Activated CD8-positive, alpha-beta memory T cell treated with anti-CD3 and anti-CD28 coated beads for 48 hours (primary cell): ENCODE results near the gene PDILT.
"Not testable (repeated sequence)": the region's sequence is repeated elsewhere in the genome, so short reads cannot be mapped to it uniquely, and the experiment has no call there.

ENCODE experiments used
- DNase-seq, 3 experiments: peaks; one replicate each; pipeline ENCODE4 v3.0.0-alpha.2; 2020; ENCODE audit warnings: low read depth in 2 of 3, low spot score in 2 of 3

Gene PDILT, protein sequence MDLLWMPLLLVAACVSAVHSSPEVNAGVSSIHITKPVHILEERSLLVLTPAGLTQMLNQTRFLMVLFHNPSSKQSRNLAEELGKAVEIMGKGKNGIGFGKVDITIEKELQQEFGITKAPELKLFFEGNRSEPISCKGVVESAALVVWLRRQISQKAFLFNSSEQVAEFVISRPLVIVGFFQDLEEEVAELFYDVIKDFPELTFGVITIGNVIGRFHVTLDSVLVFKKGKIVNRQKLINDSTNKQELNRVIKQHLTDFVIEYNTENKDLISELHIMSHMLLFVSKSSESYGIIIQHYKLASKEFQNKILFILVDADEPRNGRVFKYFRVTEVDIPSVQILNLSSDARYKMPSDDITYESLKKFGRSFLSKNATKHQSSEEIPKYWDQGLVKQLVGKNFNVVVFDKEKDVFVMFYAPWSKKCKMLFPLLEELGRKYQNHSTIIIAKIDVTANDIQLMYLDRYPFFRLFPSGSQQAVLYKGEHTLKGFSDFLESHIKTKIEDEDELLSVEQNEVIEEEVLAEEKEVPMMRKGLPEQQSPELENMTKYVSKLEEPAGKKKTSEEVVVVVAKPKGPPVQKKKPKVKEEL

GRCh38 chr16:20404637-20405036 is at the start of gene PDILT:
Gene PDILT (minus strand): TSS chr16:20404737. CDS start chr16:20399300, 5,437 bp downstream.
- no peak for DNase-seq

GRCh38 chr16:20453633-20454032 is 49.1 kb upstream of the PDILT start:
- DNase-seq, result not testable (repeated sequence)

- not testable (repeated sequence) for DNase-seq
Measured at GRCh38 chr16:20451364-20451763, 46.8 kb upstream of the PDILT start, which contains the start of gene ACSM2A. Gene ACSM2A (plus strand): TSS chr16:20451521. CDS start chr16:20460115, 8,594 bp downstream.

- not testable (repeated sequence) for DNase-seq
Measured at GRCh38 chr16:20446652-20447393, 42.3 kb upstream of the PDILT start.

GRCh38 chr16:20441859-20442258 is 37.3 kb upstream of the PDILT start:
- not testable (repeated sequence) for DNase-seq

GRCh38 chr16:20441191-20441590 is 36.7 kb upstream of the PDILT start:
- no peak for DNase-seq

DNA sequence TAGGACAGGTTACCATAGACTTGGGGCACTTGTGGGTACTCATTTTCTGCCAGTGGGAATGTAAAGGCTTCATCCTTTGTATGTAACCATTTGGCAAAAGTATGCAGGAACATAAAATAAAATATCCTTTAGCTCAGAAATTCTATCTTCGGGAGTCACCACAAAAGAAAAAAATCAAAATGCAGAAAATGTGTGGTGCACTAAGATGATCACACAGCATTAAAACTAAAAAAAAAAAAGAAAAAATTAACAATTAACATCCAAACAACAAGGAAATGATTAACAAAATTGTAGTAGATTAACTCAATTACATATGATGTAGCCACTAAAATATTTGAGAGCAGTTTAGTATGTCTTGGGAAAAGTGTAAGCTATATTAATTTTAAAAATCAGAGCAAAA is 36.2 kb upstream of the PDILT start:
- DNase-seq, result not testable (repeated sequence)

- not testable (repeated sequence) for DNase-seq
Measured at GRCh38 chr16:20439820-20440231, 35.3 kb upstream of the PDILT start.

DNA sequence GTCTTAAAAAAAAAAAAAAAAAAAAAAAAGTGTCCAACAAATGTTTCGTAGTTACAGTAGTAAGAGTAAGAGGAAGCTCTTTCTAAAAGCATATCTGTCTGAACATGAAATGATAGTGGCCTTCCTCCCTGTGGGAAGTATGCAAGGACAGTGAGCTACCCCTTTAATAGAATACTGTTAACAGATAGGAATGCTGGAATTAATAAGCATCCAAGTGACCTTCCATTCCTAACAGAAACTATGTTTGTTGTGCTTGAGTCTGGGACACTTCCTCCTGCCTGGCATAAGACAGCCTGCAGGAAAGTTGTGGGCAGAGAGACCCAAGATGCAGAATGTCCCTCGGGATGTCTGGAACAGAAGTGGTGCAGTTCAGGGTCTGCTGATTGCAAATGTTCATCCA is 34.4 kb upstream of the PDILT start:
- DNase-seq, result not testable (repeated sequence)

- DNase-seq, result no peak
Measured at GRCh38 chr16:20430948-20431347, 26.4 kb upstream of the PDILT start.

GRCh38 chr16:20430480-20430879 is 25.9 kb upstream of the PDILT start:
- DNase-seq, result not testable (repeated sequence)

- DNase-seq, result not testable (repeated sequence)
Measured at GRCh38 chr16:20429499-20429898, 25.0 kb upstream of the PDILT start.

GRCh38 chr16:20427401-20427797 is 22.9 kb upstream of the PDILT start:
- DNase-seq, result not testable (repeated sequence)

- DNase-seq, result no peak
Measured at GRCh38 chr16:20424129-20424866, 19.8 kb upstream of the PDILT start.

DNA sequence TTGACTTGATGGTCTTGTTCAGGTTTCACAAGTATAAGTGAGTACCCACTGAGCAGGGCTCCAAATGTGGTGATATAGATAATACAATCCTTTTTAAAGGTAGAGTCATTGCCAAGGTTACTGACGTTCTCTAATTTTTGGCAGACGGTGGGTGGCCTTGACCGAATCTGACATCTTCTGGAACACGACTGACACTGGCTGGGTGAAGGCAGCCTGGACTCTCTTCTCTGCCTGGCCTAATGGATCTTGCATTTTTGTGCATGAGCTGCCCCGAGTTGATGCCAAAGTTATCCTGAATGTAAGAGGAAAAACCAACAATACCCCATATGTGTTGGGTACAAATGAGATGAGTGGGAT is 19.2 kb upstream of the PDILT start:
- not testable (repeated sequence) for DNase-seq

- DNase-seq, result not testable (repeated sequence)
Measured at GRCh38 chr16:20421748-20422147, 17.2 kb upstream of the PDILT start.

- not testable (repeated sequence) for DNase-seq
Measured at GRCh38 chr16:20419093-20419492, 14.6 kb upstream of the PDILT start.

DNA sequence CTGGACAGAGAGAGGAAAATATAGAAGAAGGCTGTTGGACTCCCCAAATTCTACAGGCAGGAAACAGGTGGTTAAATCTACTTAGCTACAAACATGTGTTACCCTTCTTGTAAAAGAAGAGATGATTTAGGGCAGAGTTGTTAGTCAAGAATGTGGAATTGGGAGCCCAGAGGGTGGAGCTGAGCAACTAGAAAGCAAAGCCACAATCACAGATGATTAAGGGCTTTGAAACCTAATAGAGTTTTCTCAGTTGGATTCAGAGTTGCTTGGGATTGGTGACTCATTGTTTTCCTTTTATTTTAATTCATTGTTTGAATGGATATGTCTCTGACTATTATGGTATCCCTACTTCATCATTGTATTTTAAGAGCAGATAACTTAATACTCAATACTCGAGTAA is 11.0 kb upstream of the PDILT start:
- no peak for DNase-seq

GRCh38 chr16:20411055-20411454 is 6.5 kb upstream of the PDILT start:
- no peak for DNase-seq

- no peak for DNase-seq
Measured at GRCh38 chr16:20410121-20410723, 5.7 kb upstream of the PDILT start.
